ENCODE measurements around the gene PLA2G3. TPM values are rescaled to one million over a fixed set of nuclear protein-coding genes. Genes with fewer than 3 reads are reported as not detected.
"Not testable (repeated sequence)": the region's sequence is repeated elsewhere in the genome, so short reads cannot be mapped to it uniquely, and the experiment has no call there.

PLA2G3 gene
- total RNA-seq, 1 experiment from 2014 or later = 13.6 TPM

- no peaks in the 10 kb centered on the region for H3K36me3 ChIP-seq (replicated peaks; ENCODE audit: control insufficient read depth, insufficient read depth, low read length)
- H3K27me3 ChIP-seq (ENCODE audit: control insufficient read depth, insufficient read depth, low read length) = no peaks in the 10 kb centered on the region
- DNase-seq = no peak
- no peak overlapping the region for H3K4me3 ChIP-seq (ENCODE audit: insufficient read depth, low read depth, low read length)
Measured at GRCh38 chr22:31124290-31124689, 16.0 kb downstream of the PLA2G3 start.

- H3K36me3 ChIP-seq (replicated peaks; ENCODE audit: control insufficient read depth, insufficient read depth, low read length) = no peaks in the 10 kb centered on the region
- DNase-seq = no peak
- H3K4me3 ChIP-seq (ENCODE audit: insufficient read depth, low read depth, low read length) = peak overlapping the region; percentile 46
- no peaks in the 10 kb centered on the region for H3K27me3 ChIP-seq (ENCODE audit: control insufficient read depth, insufficient read depth, low read length)
Measured at GRCh38 chr22:31123292-31123602, 17.1 kb downstream of the PLA2G3 start.

GRCh38 chr22:31122532-31123291, 17.6 kb downstream of the PLA2G3 start, which contains the start of gene INPP5J:
INPP5J (plus strand) TSS chr22:31122966; CDS start chr22:31123015, 49 bp downstream.
- Histone ChIP-seq H3K27me3 (ENCODE audit: control insufficient read depth, insufficient read depth, low read length) (no peaks in the 10 kb centered on the region), H3K36me3 (replicated peaks; ENCODE audit: control insufficient read depth, insufficient read depth, low read length) (no peaks in the 10 kb centered on the region), H3K4me3 (ENCODE audit: insufficient read depth, low read depth, low read length) (peak within 1 kb of the TSS; percentile 46)
- peak; percentile 88 for DNase-seq

GRCh38 chr22:31122196-31122531, 18.1 kb downstream of the PLA2G3 start:
- Histone ChIP-seq H3K4me3 (ENCODE audit: insufficient read depth, low read depth, low read length) (no peak overlapping the region), H3K27me3 (ENCODE audit: control insufficient read depth, insufficient read depth, low read length) (no peaks in the 10 kb centered on the region), H3K36me3 (replicated peaks; ENCODE audit: control insufficient read depth, insufficient read depth, low read length) (no peaks in the 10 kb centered on the region)
- DNase-seq = no peak

DNA sequence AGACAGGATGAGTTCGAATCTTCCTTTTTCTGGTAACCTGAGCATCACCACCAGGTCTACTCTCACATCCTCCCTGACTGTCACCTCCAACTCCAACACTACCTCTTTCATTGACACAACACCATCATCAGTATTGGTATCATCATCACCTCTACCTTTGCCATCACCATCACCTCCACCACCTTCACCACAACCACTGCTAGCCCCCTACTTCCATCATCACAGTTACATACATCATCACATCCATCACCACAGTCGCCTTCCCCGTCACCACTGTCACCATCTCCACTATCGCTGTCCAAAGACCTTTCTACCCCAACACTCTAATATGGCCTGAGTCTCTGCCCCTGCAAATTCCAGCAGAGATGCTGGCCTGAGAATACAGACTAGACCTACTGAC, 18.9 kb downstream of the PLA2G3 start:
- DNase-seq = no peak
- H3K4me3 ChIP-seq (ENCODE audit: insufficient read depth, low read depth, low read length) = no peak overlapping the region
- no peaks in the 10 kb centered on the region for H3K36me3 ChIP-seq (replicated peaks; ENCODE audit: control insufficient read depth, insufficient read depth, low read length)
- H3K27me3 ChIP-seq (ENCODE audit: control insufficient read depth, insufficient read depth, low read length) = no peaks in the 10 kb centered on the region

- H3K36me3 ChIP-seq (replicated peaks; ENCODE audit: control insufficient read depth, insufficient read depth, low read length) = no peaks in the 10 kb centered on the region
- no peak overlapping the region for H3K4me3 ChIP-seq (ENCODE audit: insufficient read depth, low read depth, low read length)
- no peaks in the 10 kb centered on the region for H3K27me3 ChIP-seq (ENCODE audit: control insufficient read depth, insufficient read depth, low read length)
- DNase-seq = peak; percentile 71
Measured at GRCh38 chr22:31120642-31121041, 19.7 kb downstream of the PLA2G3 start.

- no peaks in the 10 kb centered on the region for H3K36me3 ChIP-seq (replicated peaks; ENCODE audit: control insufficient read depth, insufficient read depth, low read length)
- no peaks in the 10 kb centered on the region for H3K27me3 ChIP-seq (ENCODE audit: control insufficient read depth, insufficient read depth, low read length)
- no peak for DNase-seq
- no peak overlapping the region for H3K4me3 ChIP-seq (ENCODE audit: insufficient read depth, low read depth, low read length)
Measured at GRCh38 chr22:31120230-31120629, 20.1 kb downstream of the PLA2G3 start.

DNA sequence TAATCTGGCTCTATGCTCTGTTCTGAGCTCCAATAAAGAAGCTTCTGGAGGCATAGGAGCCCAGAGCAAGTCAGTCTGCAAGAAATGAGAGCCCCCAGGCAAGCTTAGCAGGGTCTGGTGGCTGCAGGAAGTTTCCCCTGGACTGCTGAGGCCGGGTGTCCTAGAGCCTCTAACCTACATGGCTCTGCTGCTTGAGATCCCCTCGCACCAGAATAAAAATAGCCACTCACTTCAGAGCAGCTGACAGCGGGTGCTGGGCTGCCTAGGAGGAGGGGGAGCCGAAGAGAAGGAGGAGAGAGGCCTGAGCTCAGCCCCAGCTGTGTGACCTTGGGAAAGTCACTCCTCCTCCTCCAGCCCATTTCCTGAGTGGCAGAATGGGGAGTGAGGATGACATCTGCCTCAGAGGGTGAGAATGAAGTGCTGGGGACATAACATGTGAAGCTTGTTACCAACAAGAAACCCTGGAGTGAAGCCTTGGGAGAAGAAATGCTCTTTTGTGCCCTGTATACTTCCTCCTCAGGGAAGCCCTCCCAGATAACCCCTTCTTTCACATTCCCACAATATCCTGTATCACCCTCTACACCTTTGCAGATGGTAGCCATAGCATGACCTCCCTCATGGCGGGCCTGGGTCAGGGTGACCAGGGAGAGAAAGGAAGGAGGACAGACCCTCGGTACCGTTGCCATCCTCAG, 21.1 kb downstream of the PLA2G3 start:
- Histone ChIP-seq H3K4me3 (ENCODE audit: insufficient read depth, low read depth, low read length) (no peak overlapping the region), H3K27me3 (ENCODE audit: control insufficient read depth, insufficient read depth, low read length) (no peaks in the 10 kb centered on the region), H3K36me3 (replicated peaks; ENCODE audit: control insufficient read depth, insufficient read depth, low read length) (no peaks in the 10 kb centered on the region)
- no peak for DNase-seq

GRCh38 chr22:31118046-31118820, 22.1 kb downstream of the PLA2G3 start:
- no peaks in the 10 kb centered on the region for H3K36me3 ChIP-seq (replicated peaks; ENCODE audit: control insufficient read depth, insufficient read depth, low read length)
- H3K4me3 ChIP-seq (ENCODE audit: insufficient read depth, low read depth, low read length) = no peak overlapping the region
- no peak for DNase-seq
- H3K27me3 ChIP-seq (ENCODE audit: control insufficient read depth, insufficient read depth, low read length) = no peaks in the 10 kb centered on the region

- not testable (repeated sequence) for H3K27me3 ChIP-seq (ENCODE audit: control insufficient read depth, insufficient read depth, low read length); H3K4me3 ChIP-seq (ENCODE audit: insufficient read depth, low read depth, low read length); DNase-seq; H3K36me3 ChIP-seq (replicated peaks; ENCODE audit: control insufficient read depth, insufficient read depth, low read length)
Measured at GRCh38 chr22:31112547-31113091, 27.7 kb downstream of the PLA2G3 start.

DNA sequence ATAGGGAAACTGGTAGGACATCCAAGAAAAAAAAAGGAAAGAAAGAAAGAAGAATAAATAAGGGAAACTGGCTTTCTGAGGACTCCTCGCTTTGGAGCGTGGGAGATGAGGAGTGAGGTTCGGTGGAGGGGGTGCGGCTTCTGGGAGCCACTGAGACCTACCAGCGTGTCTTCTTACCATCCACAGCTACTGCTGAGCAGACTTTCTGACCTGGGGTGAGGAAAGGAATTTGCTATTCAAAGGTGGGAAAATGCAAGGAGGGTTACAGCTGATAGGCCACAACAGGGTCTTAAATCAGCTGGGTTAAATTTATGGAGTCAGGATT, 32.5 kb downstream of the PLA2G3 start:
- Histone ChIP-seq H3K36me3 (replicated peaks; ENCODE audit: control insufficient read depth, insufficient read depth, low read length) (no peaks in the 10 kb centered on the region), H3K27me3 (ENCODE audit: control insufficient read depth, insufficient read depth, low read length) (peaks cover 23% of the 10 kb centered on the region), H3K4me3 (ENCODE audit: insufficient read depth, low read depth, low read length) (peak overlapping the region; percentile 70)
- no peak for DNase-seq

DNA sequence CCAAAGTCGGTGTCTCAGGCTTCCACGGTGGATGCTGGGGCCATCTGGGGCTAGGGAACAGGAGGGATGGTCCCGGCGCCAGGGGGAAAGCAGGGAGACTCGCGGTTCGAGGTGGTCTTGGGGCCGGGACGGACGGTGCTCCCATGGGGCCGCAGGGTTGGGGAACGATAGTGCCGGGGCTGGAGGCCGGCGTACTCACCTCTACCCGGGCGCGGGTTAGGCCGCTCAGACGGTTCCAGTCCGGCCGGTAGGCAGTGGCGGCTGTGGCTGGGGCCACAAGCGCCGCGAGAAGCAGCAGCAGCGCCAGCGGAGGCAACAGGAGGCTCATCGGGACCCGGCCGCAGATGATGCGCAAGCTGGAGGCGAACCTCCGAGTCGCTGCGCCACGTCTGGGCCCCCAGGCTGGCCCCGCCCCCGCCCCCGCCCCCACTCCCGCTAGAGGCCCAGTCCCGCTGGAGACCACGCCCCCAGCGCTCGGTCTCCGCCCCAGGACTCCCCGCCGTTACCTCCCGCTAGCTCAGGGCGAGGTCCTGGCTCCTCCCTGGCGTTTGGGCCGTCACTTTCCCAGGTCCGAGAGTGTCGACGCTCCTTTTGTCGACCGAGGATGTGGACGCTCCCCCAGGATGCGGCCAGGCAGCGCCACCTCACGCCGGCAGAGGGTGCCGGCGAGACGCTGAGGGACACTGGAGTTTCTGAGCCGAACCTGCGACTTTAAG, 33.0 kb downstream of the PLA2G3 start, which contains the start of gene SELENOM:
TSS of gene SELENOM (minus strand) at position 391 of the 716 bp plus-strand sequence. CDS start at position 328, 63 bp downstream.
- Histone ChIP-seq H3K27me3 (ENCODE audit: control insufficient read depth, insufficient read depth, low read length) (peaks cover 23% of the 10 kb centered on the region), H3K36me3 (replicated peaks; ENCODE audit: control insufficient read depth, insufficient read depth, low read length) (no peaks in the 10 kb centered on the region), H3K4me3 (ENCODE audit: insufficient read depth, low read depth, low read length) (peak within 1 kb of the TSS; percentile 70)
- peak; percentile 98 for DNase-seq

- peaks cover 23% of the 10 kb centered on the region for H3K27me3 ChIP-seq (ENCODE audit: control insufficient read depth, insufficient read depth, low read length)
- DNase-seq = no peak
- peak overlapping the region; percentile 70 for H3K4me3 ChIP-seq (ENCODE audit: insufficient read depth, low read depth, low read length)
- H3K36me3 ChIP-seq (replicated peaks; ENCODE audit: control insufficient read depth, insufficient read depth, low read length) = no peaks in the 10 kb centered on the region
Measured at GRCh38 chr22:31106731-31107177, 33.6 kb downstream of the PLA2G3 start.

GRCh38 chr22:31106001-31106571, 34.2 kb downstream of the PLA2G3 start:
- no peaks in the 10 kb centered on the region for H3K36me3 ChIP-seq (replicated peaks; ENCODE audit: control insufficient read depth, insufficient read depth, low read length)
- no peak overlapping the region for H3K4me3 ChIP-seq (ENCODE audit: insufficient read depth, low read depth, low read length)
- H3K27me3 ChIP-seq (ENCODE audit: control insufficient read depth, insufficient read depth, low read length) = peaks cover 23% of the 10 kb centered on the region
- no peak for DNase-seq

All from H7 (cell line).